NB4 (cell line): ENCODE results near the gene PLA2G4A.

Experiments
- POLR2A ChIP-seq: IDR thresholded peaks from 2 replicates; pipeline ENCODE4 v1.6.1; 2011; ENCODE audit warnings: mild to moderate bottlenecking; ENCODE audit not compliant: insufficient read length; ENCODE audit errors: extremely low read depth
- TF ChIP-seq, protein P1 (sequence below): IDR thresholded peaks from one replicate; pipeline ENCODE4 v1.5.1; 2012; ENCODE audit warnings: low read depth, low read length

DNA sequence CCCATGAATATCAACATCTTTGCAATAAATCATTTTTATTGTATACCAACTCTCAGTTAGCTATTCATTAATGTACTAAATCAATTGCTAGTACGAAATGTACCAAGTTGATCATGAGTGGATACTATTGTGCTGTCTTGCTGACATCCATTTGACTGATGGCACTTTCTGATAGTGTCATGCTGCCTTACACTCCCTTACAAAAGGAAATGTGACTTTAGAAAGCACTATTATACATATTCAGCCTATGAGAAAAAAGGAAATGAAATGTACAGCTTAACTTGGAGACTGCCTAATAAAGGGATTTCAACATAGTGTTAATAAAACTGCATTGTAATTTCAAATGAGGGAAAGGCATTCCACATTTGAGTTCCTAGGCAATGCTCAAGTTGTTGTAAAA, 52.2 kb downstream of the PLA2G4A start:
- TF ChIP-seq POLR2A: no peak
- TF ChIP-seq, protein P1, sequence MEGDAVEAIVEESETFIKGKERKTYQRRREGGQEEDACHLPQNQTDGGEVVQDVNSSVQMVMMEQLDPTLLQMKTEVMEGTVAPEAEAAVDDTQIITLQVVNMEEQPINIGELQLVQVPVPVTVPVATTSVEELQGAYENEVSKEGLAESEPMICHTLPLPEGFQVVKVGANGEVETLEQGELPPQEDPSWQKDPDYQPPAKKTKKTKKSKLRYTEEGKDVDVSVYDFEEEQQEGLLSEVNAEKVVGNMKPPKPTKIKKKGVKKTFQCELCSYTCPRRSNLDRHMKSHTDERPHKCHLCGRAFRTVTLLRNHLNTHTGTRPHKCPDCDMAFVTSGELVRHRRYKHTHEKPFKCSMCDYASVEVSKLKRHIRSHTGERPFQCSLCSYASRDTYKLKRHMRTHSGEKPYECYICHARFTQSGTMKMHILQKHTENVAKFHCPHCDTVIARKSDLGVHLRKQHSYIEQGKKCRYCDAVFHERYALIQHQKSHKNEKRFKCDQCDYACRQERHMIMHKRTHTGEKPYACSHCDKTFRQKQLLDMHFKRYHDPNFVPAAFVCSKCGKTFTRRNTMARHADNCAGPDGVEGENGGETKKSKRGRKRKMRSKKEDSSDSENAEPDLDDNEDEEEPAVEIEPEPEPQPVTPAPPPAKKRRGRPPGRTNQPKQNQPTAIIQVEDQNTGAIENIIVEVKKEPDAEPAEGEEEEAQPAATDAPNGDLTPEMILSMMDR: no peak
